ENCODE measurements around the gene ANO6.

GRCh38 chr12:45355730-45356129, 139.8 kb downstream of the ANO6 start:
- TF ChIP-seq CTCF (conservative IDR thresholded peaks at IDR 0.05) (no peak), ZFX (IDR thresholded peaks at IDR 0.05) (no peak)
